Breast epithelium (tissue), 3 donors: ENCODE measurements around the gene NSF.
"Not testable (repeated sequence)": the region's sequence is repeated elsewhere in the genome, so short reads cannot be mapped to it uniquely, and the experiment has no call there.

Source experiments
- CTCF ChIP-seq, 3 donors: fragments of 450-650 bp; IDR thresholded peaks; one replicate each; pipeline ENCODE4 v1.5.1; 2016 to 2017; ENCODE audit warnings: antibody characterized with exemption in 3 of 3, mild to moderate bottlenecking in 3 of 3, moderate library complexity in 3 of 3
- POLR2A ChIP-seq: fragments of 450-650 bp; IDR thresholded peaks from one replicate; pipeline ENCODE4 v1.6.1; 2016; ENCODE audit warnings: antibody characterized with exemption, mild to moderate bottlenecking, moderate library complexity
- POLR2AphosphoS5 ChIP-seq, 3 donors: sonication (generic); formaldehyde crosslinking; IDR thresholded peaks; one replicate each; pipeline ENCODE4 v1.6.1; 2017; ENCODE audit warnings: antibody characterized with exemption in 3 of 3

- TF ChIP-seq CTCF (IDR thresholded peaks at IDR 0.05); POLR2A; POLR2AphosphoS5 (IDR thresholded peaks at IDR 0.05): not testable (repeated sequence)
Observed at GRCh38 chr17:46598344-46598931, 8.0 kb downstream of the NSF start.
